Activated CD4-positive, alpha-beta T cell treated with anti-CD3 and anti-CD28 coated beads, Interleukin-2, amount 10 ng/mL, durations not matched to agents 24 days and 14 days (primary cell): ENCODE data around the gene MIS18BP1. TPM values are rescaled to one million over a fixed set of nuclear protein-coding genes. Genes with fewer than 3 reads are reported as not detected.

ENCODE experiments used
- DNase-seq: peaks from one replicate; pipeline ENCODE4 v3.0.0; 2022
- H3K27ac Mint-ChIP-seq: one replicate; pipeline ENCODE4 v1.8.0; 2022; ENCODE audit warnings: mild to moderate bottlenecking, mixed read lengths
- H3K27me3 Mint-ChIP-seq: one replicate; pipeline ENCODE4 v1.8.0; 2022; ENCODE audit warnings: mixed read lengths
- H3K36me3 Mint-ChIP-seq: one replicate; pipeline ENCODE4 v1.8.0; 2022; ENCODE audit warnings: low read depth, mild to moderate bottlenecking, mixed read lengths
- H3K4me1 Mint-ChIP-seq: one replicate; pipeline ENCODE4 v1.8.0; 2021; ENCODE audit warnings: mixed read lengths
- H3K4me3 Mint-ChIP-seq: one replicate; pipeline ENCODE4 v1.8.0; 2022; ENCODE audit warnings: mild to moderate bottlenecking, moderate library complexity, mixed read lengths
- H3K9me3 Mint-ChIP-seq: one replicate; pipeline ENCODE4 v1.8.0; 2021; ENCODE audit warnings: mixed read lengths
- intact Hi-C: fragments of 100-400 bp; cut with micrococcal nuclease; formaldehyde crosslinking; loops from one replicate; pipeline ENCODE4 v1.15.1; 2023
- total RNA-seq: library from RNA; stranded (reverse); gene quantifications from 2 replicates; pipeline ENCODE4 v1.2.3, GENCODE V29; 2022

The MIS18BP1 gene
- total RNA-seq, 1 donor from 2014 or later, result 58.9 TPM

- DNase-seq, result no peak
- Mint-ChIP-seq H3K9me3 (peaks cover 38% of the 10 kb centered on the region), H3K4me1 (peaks cover 9% of the 10 kb centered on the region), H3K4me3 (no peak overlapping the region), H3K27ac (no peak overlapping the region), H3K36me3 (peaks cover 9% of the 10 kb centered on the region), H3K27me3 (peaks cover 8% of the 10 kb centered on the region)
- intact Hi-C loops, result loop anchor here (10.0 kb wide), 1 partner anchor 53 kb away; no protein-coding TSS in a partner anchor
Observed at GRCh38 chr14:45258073-45258472, 5.1 kb upstream of the MIS18BP1 start.

DNA sequence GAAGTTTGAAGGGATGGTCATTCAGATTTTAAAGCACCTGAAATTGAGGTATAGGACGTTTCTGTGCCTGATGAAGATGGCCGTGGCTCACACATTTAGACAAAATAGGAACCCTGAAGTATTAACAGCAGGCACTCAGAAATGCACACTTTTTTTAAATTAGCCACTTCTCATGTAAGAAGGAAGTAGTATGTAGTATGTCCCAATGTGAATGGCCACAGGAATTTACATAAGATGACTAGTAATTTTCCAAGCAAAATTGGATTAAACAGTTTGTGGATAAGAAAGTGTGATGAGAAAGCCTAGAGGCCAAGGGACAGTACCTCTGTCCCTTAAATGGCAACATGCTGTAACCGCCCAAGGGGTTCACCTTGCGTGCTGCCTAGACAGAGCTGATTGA lies 1.8 kb upstream of the MIS18BP1 start:
- no peak overlapping the region for H3K4me3 Mint-ChIP-seq
- DNase-seq, result no peak
- intact Hi-C loops, result loop anchor here (10.0 kb wide), 1 partner anchor 50 kb away; no protein-coding TSS in a partner anchor
- H3K4me1 Mint-ChIP-seq, result peaks cover 21% of the 10 kb centered on the region
- no peak overlapping the region for H3K27ac Mint-ChIP-seq
- H3K9me3 Mint-ChIP-seq, result peaks cover 23% of the 10 kb centered on the region
- H3K27me3 Mint-ChIP-seq, result peaks cover 2% of the 10 kb centered on the region
- H3K36me3 Mint-ChIP-seq, result peaks cover 11% of the 10 kb centered on the region

- H3K27me3 Mint-ChIP-seq, result peaks cover 2% of the 10 kb centered on the region
- peaks cover 16% of the 10 kb centered on the region for H3K9me3 Mint-ChIP-seq
- H3K4me1 Mint-ChIP-seq, result peaks cover 23% of the 10 kb centered on the region
- no peak for DNase-seq
- peak overlapping the region; percentile 99 for H3K27ac Mint-ChIP-seq
- intact Hi-C loops, result loop anchor here (1.0 to 10.0 kb wide), 6 partner anchors 15 to 357 kb away; partner anchors contain the start of genes FANCM, KLHL28 and PRPF39
- H3K4me3 Mint-ChIP-seq, result peak overlapping the region; percentile 96
- H3K36me3 Mint-ChIP-seq, result peaks cover 7% of the 10 kb centered on the region
Observed at GRCh38 chr14:45253754-45254310, 830 bp upstream of the MIS18BP1 start.

DNA sequence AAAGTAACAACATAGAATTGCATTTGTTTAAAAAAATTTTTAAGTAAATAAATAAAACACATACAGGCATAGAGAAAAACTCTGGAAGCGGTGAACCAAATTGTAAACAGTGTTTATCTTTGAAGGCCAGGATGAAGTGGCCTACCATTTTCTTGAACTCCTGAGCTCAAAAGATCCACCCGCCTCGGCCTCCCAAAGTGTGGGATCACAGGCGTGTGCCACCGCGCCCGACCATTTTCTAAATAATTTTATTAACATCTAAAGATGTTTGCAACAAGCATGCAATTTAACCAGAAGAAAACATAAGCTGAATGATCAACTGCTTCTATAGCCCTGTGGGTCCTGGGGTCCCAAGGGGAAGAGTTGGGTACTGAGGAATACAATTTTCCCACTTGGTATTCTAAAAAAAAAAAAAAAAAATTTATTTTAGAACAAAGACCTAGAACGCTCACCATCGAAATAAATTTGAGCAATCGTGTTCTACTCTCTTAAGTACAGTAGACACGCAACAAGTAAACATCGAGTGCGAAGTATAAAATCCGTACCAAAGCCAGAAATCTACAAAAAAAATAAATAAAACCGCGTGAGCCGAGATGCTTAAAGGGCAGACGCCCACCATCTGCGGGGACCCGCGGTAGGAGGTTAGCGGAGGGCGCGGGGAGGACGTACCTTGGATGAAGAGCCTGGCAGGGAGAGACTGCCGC lies 484 bp downstream of the MIS18BP1 start:
- peak; percentile 75 for DNase-seq
- intact Hi-C loops, result loop anchor here (1.0 to 10.0 kb wide), 6 partner anchors 16 to 355 kb away; partner anchors contain the start of genes FANCM, KLHL28 and PRPF39
- Mint-ChIP-seq H3K9me3 (peaks cover 3% of the 10 kb centered on the region), H3K36me3 (peaks cover 4% of the 10 kb centered on the region), H3K4me3 (peak overlapping the region; percentile 96), H3K4me1 (peaks cover 24% of the 10 kb centered on the region), H3K27ac (peak overlapping the region; percentile 99), H3K27me3 (peaks cover 2% of the 10 kb centered on the region)

DNA sequence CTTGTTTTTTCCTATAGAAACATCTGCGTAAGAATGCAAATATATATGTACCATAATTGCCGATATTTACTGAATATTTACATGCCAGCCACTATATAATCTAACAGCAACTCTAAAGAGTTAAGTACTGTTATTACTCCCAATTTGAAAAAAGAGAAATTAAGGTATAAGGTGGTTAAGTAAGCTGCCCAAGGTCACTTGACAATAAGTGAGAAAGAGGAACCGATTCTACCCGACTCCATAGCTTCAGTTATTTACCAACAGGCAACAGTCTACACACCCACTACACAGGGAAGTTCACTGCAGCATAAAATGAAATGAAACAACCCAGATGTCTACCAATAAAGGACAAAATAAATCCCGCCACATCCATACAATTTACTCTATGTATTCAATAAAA lies 1.1 kb downstream of the MIS18BP1 start:
- Mint-ChIP-seq H3K9me3 (no peaks in the 10 kb centered on the region), H3K27me3 (no peaks in the 10 kb centered on the region), H3K4me1 (peaks cover 26% of the 10 kb centered on the region), H3K36me3 (peaks cover 4% of the 10 kb centered on the region), H3K4me3 (peak overlapping the region; percentile 96), H3K27ac (peak overlapping the region; percentile 77)
- intact Hi-C loops, result loop anchor here (2.0 to 10.0 kb wide), 3 partner anchors 17 to 167 kb away; partner anchors contain the start of gene PRPF39
- DNase-seq, result peak; percentile 68

DNA sequence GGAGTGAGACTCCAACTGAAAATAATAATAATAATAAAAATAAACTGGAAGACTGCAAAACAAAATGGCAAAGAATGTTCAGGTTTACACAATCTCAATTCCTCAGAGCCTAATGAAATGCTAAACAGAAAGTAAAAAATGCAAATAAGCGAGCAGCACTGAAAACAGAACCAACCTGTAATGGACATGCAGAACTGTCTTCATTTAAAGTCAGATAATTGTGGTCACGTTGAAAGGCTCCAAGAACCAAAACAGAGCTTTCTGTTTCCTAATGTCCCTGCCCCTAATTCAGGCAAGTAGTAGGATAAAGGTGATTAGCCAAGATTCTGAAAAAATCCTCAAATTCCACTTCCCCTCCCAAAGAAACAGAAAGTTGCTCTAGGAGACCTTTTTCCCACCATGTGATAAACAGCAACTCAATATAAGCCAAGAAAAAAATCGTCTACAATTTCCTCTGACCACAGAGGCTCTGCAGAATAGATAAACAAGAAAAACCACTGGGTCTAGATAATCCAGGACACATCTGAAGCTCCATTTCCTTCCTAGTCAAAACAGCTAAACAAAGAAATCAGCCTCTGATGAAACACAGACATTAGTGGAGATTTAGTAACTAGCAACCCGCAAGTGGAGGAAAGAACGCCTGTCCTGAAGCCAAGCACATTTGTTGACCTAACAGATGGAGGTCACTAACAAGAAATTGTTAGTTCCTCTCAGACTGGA lies 3.0 kb downstream of the MIS18BP1 start:
- DNase-seq, result no peak
- peaks cover 26% of the 10 kb centered on the region for H3K4me1 Mint-ChIP-seq
- H3K27me3 Mint-ChIP-seq, result no peaks in the 10 kb centered on the region
- peak overlapping the region; percentile 72 for H3K27ac Mint-ChIP-seq
- H3K4me3 Mint-ChIP-seq, result peak overlapping the region; percentile 96
- intact Hi-C loops, result loop anchor here (10.0 kb wide), 1 partner anchor 45 kb away; no protein-coding TSS in a partner anchor
- no peaks in the 10 kb centered on the region for H3K9me3 Mint-ChIP-seq
- peaks cover 4% of the 10 kb centered on the region for H3K36me3 Mint-ChIP-seq

- H3K4me1 Mint-ChIP-seq, result peaks cover 19% of the 10 kb centered on the region
Observed at GRCh38 chr14:45247427-45247826, 5.6 kb downstream of the MIS18BP1 start.

DNA sequence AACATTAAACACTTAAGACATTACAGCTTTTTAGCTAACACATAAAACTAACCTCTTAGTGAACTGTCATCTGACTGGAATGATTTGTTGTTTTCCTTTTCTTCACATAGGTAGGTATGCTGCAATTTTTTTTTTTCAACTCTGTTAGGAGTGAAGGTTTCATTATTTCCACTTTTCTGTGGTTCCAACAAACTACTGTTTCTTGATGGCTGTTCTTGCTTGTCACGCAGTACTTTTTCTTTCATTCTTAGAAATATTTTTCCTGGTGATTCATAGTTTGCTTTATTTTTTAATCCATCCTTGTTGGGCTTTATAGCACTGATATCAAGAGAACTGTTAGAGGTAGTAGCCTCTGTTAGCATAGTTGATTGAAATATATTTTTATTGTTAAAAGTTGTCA lies 6.3 kb downstream of the MIS18BP1 start:
- peak; percentile 50 for DNase-seq
- Mint-ChIP-seq H3K36me3 (peaks cover 13% of the 10 kb centered on the region), H3K27ac (no peak overlapping the region), H3K4me3 (no peak overlapping the region), H3K4me1 (peaks cover 19% of the 10 kb centered on the region), H3K9me3 (no peaks in the 10 kb centered on the region), H3K27me3 (no peaks in the 10 kb centered on the region)
- intact Hi-C loops, result loop anchor here (1.0 to 2.0 kb wide), 2 partner anchors 22 to 132 kb away; no protein-coding TSS in a partner anchor

More at GRCh38 chr14:45247427-45247826, 5.6 kb downstream of the MIS18BP1 start:
- peak overlapping the region; percentile 39 for H3K27ac Mint-ChIP-seq
- H3K36me3 Mint-ChIP-seq, result peaks cover 6% of the 10 kb centered on the region
- no peak overlapping the region for H3K4me3 Mint-ChIP-seq
- intact Hi-C loops, result loop anchor here (2.0 kb wide), 1 partner anchor 23 kb away; no protein-coding TSS in a partner anchor
- DNase-seq, result no peak
- no peaks in the 10 kb centered on the region for H3K9me3 Mint-ChIP-seq
- H3K27me3 Mint-ChIP-seq, result no peaks in the 10 kb centered on the region

- H3K27me3 Mint-ChIP-seq, result no peaks in the 10 kb centered on the region
- no peaks in the 10 kb centered on the region for H3K9me3 Mint-ChIP-seq
- H3K4me1 Mint-ChIP-seq, result peaks cover 17% of the 10 kb centered on the region
- intact Hi-C loops, result loop anchor here (1.0 to 2.0 kb wide), 2 partner anchors 21 to 132 kb away; no protein-coding TSS in a partner anchor
- H3K4me3 Mint-ChIP-seq, result no peak overlapping the region
- H3K27ac Mint-ChIP-seq, result no peak overlapping the region
- no peak for DNase-seq
- peaks cover 16% of the 10 kb centered on the region for H3K36me3 Mint-ChIP-seq
Observed at GRCh38 chr14:45246151-45246550, 6.9 kb downstream of the MIS18BP1 start.

GRCh38 chr14:45242706-45243105 lies 10.3 kb downstream of the MIS18BP1 start:
- Mint-ChIP-seq H3K27me3 (no peaks in the 10 kb centered on the region), H3K4me3 (no peak overlapping the region), H3K4me1 (peaks cover 7% of the 10 kb centered on the region), H3K27ac (no peak overlapping the region), H3K9me3 (no peaks in the 10 kb centered on the region), H3K36me3 (peaks cover 30% of the 10 kb centered on the region)
- intact Hi-C loops, result no loop called here
- DNase-seq, result no peak

GRCh38 chr14:45238988-45239387 lies 14.0 kb downstream of the MIS18BP1 start:
- H3K4me3 Mint-ChIP-seq, result no peak overlapping the region
- DNase-seq, result no peak
- H3K9me3 Mint-ChIP-seq, result no peaks in the 10 kb centered on the region
- H3K36me3 Mint-ChIP-seq, result peaks cover 41% of the 10 kb centered on the region
- peak overlapping the region; percentile 10 for H3K27ac Mint-ChIP-seq
- H3K4me1 Mint-ChIP-seq, result peaks cover 7% of the 10 kb centered on the region
- intact Hi-C loops, result no loop called here
- H3K27me3 Mint-ChIP-seq, result no peaks in the 10 kb centered on the region

- Mint-ChIP-seq H3K36me3 (peaks cover 65% of the 10 kb centered on the region), H3K4me1 (peaks cover 28% of the 10 kb centered on the region), H3K9me3 (peaks cover 4% of the 10 kb centered on the region), H3K27ac (no peak overlapping the region), H3K27me3 (no peaks in the 10 kb centered on the region), H3K4me3 (no peak overlapping the region)
- DNase-seq, result no peak
- intact Hi-C loops, result no loop called here
Observed at GRCh38 chr14:45227566-45227965, 25.4 kb downstream of the MIS18BP1 start.

- Mint-ChIP-seq H3K4me3 (peak overlapping the region; percentile 6), H3K27ac (peak overlapping the region; percentile 78), H3K36me3 (peaks cover 55% of the 10 kb centered on the region), H3K4me1 (peaks cover 29% of the 10 kb centered on the region), H3K27me3 (no peaks in the 10 kb centered on the region), H3K9me3 (peaks cover 4% of the 10 kb centered on the region)
- peak; percentile 62 for DNase-seq
- intact Hi-C loops, result no loop called here
Observed at GRCh38 chr14:45222485-45223262, 30.3 kb downstream of the MIS18BP1 start.
